Measurements from ENCODE around the gene ARL17A.
"Not testable (repeated sequence)": the region's sequence is repeated elsewhere in the genome, so short reads cannot be mapped to it uniquely, and the experiment has no call there.

Gene ARL17A

DNA sequence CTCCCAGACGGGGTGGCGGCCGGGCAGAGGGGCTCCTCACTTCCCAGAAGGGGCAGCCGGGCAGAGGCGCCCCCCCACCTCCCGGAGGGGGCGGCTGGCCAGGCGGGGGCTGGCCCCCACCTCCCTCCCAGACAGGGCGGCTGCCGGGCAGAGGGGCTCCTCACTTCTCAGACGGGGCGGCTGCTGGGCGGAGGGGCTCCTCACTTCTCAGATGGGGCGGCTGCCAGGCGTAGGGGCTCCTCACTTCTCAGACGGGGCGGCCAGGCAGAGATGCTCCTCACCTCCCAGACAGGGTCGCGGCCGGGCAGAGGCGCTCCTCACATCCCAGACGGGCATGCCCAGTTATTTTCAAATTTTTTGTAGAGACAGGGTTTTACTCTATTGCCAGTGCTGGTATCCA, 44.8 kb downstream of the ARL17A start:
- not testable (repeated sequence) for DNase-seq

DNA sequence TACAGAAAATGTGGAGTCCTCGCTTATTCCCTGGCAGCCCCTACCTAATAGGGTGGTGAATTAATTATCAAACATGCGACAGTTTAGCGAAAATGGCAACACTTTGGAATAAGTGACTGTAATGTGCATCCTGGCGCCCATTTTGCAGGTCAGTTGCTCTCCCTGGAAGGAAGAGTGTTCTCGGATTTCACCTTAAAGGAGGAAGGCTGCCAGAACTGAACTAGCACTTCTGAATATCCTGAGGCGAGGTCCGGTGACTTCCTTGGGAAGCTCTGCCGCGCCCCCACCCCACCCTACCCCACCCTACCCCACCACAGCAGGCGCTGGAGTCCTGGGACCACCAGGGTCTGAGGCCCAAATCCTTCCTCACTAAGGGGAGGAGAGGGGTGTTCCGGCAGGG, 67.3 kb downstream of the ARL17A start, which contains the start of gene LRRC37A2:
Gene LRRC37A2 (plus strand): TSS at position 301 of the 400 bp plus-strand sequence. CDS start 245 bp downstream, outside the sequence.
- not testable (repeated sequence) for DNase-seq

DNA sequence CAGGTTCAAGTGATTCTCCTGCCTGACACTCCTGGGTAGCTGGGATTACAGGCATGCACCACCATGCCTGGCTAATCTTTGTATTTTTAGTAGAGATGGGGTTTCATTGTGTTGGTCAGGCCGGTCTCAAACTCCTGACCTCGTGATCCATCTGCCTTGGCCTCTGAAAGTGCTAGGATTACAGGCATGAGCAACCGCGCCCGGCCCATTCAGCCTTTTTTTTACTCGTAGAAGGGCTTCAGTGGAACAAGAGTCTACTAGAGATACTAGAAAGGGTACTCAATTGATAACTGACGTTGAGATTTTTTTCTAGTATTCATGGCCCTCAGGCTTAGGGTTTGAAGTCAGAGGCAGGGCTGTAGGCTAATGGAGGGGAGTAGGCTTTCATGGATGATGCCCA, 73.6 kb downstream of the ARL17A start:
- DNase-seq: not testable (repeated sequence)

DNA sequence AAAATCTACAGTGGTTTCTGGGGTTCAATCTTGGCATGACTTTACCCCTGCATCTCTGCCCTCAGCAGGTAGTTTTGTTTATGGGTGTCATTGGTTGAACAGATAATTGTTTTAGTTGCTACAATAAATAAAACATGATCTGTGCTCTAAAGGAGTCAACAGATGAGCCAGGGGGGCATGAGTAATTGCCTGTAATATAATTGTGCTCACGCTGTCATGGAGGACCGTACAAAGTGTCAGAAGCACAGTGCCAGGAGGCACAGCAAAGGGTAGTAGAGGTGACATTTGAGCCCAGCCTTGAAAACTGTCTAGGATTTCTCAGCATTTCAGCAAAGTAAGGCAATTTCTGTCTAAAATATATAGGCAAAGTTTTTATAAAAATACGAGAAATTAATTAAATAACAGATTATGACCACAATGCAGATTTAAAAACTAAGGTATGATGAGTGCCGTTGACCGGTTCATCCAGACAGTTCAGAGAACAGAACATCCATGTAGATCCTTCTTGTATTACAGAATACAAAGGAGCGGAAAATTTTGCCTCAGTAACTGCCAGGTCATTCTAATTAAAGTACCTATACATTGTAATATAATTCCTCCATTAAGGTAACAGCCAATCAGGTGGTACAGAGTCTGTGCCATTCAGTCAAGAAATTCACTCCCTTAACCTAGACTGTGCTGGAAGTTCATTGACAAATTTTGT, 79.9 kb downstream of the ARL17A start:
- not testable (repeated sequence) for DNase-seq

DNA sequence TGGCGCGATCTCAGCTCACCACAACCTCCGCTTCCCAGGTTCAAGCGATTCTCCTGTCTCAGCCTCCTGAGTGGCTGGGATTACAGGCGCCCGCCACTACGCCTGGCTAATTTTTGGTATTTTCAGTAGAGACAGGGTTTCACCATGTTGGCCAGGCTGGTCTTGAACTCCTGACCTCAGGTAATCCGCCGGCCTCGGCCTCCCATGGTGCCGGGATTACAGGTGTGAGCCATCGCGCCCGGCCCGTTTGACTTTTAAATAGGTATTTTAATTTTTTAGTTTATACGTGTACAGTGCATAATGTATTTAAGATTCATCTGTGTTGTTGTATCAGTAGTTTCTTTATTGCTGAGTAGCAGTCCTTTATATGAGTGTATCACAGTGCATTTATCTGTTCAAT, 87.5 kb downstream of the ARL17A start:
- DNase-seq: not testable (repeated sequence)

DNA sequence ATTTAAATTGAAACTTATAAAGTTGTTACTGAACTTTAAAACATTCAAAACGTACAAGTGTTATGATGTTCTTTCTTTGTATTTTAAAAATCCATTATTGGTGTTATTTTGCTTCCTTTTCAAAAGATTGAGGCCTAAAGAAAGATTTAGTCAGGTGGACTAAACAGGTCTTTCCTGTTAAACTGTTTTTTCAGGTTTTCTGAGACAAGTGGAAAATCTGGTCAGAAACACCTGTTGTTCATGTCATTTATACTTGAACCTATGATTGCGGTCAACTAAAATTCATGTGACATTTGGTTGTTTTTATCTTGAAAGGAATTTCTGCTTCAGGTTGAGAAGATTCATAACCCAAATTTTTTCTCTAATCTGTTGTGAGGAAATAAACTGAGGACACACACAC, 98.2 kb downstream of the ARL17A start:
- DNase-seq: not testable (repeated sequence)

DNA sequence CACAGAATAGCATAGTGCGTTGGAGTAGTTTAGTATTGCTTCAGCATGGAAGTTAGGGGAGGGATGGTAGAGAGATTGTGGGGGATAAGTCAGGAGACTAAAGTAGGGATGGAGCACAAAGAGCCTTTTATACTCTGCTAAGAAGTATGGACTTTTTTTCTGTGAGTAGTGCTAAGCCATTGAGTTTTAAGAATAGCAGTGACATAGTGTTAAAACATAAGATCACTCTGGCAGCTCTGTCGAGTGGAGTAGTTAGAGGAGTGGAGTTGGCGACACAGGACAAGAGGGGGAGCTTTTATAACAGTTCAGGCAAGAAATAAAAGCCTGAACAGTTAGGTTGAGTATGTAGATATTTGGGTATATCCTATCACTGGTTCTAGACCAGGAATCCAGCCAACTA, 100.7 kb downstream of the ARL17A start:
- not testable (repeated sequence) for DNase-seq

DNA sequence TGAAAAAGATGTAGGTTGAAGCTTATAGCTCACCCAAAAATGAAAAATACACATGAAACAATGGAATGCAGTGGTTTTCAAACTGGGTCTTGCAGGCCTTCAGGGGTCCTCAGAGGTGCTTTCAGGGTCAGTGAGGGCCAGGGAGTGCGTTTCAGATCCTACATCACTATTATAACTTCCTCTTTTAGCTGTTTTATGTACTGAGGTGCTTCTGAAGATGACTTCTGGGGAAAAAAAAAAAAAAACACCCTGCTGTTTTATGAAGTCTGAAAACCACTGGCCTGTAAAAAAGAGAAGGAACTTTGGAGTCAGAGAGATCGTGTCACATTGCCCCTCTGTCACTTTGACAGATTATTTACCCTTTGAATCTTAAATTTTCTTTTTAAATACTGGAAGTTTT, 103.9 kb downstream of the ARL17A start:
- not testable (repeated sequence) for DNase-seq

DNA sequence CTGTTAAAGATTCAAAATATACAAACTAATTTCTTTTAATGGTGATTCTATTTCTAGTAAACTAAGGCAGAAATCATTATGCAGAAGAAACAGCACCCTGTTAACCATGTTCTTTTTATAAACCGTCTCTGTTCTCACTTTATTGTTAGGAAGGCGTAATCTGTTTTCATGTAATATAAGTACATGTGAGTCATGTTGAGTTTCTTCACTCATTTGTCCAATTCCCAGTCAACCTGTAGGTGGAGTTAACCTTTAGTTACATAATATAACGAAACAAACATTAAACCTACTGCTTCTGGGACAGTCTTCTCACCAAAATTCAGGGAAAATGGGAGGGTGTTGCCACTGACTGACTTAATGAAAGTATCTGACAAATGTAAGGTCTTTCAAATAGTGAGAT, 105.0 kb downstream of the ARL17A start:
- DNase-seq: not testable (repeated sequence)

DNA sequence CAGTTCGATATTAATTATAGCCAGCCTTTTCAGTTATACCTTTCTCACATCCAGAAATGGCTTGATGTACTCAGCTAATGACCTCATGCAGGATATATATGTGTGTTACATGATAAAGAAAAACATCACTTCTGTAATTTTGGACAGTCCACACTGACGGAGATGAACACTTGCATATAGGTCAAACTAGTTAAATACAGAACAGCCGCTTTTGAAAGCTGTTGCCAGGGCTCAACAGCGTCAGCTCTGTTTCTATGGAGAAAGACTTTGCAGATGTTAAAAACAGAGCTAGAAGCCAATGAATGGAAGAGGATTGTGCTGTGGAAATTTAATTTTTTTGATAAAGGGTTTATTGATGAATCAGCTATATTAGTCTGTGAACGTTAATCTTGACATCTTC, 111.9 kb downstream of the ARL17A start:
- DNase-seq: not testable (repeated sequence)
